Calu3 (cell line): ENCODE data around the gene HOXA10. TPM values are rescaled to one million over a fixed set of nuclear protein-coding genes. Genes with fewer than 3 reads are reported as not detected.
A peak's percentile ranks its signal among the peaks of the same experiment; 100 is the strongest.

Experiments
- BruUV-seq: library from RNA; stranded (reverse); fragments of 400-500 nt; replicated peaks from 2 replicates; lab custom pipeline; 2021; lab: Mats Ljungman, UMichigan
- CTCF ChIA-PET: fragments of 300-600 bp; sonication (Branson Sonifier 250); formaldehyde crosslinking; loops from one replicate; lab custom pipeline; 2022; ENCODE audit warnings: antibody characterized with exemption; lab: Charles Lee
- DNase-seq: peaks from one replicate; pipeline ENCODE4 v3.0.0; 2022
- H3K27ac Mint-ChIP-seq: one replicate; pipeline ENCODE4 v1.8.0; 2022; ENCODE audit warnings: mixed read lengths; ENCODE audit not compliant: unreplicated experiment
- H3K27me3 Mint-ChIP-seq: one replicate; pipeline ENCODE4 v1.8.0; 2022; ENCODE audit warnings: mixed read lengths; ENCODE audit not compliant: unreplicated experiment
- H3K36me3 Mint-ChIP-seq: one replicate; pipeline ENCODE4 v1.8.0; 2022; ENCODE audit warnings: mild to moderate bottlenecking, moderate library complexity, mixed read lengths; ENCODE audit not compliant: insufficient read depth, unreplicated experiment
- H3K4me1 Mint-ChIP-seq: one replicate; pipeline ENCODE4 v1.8.0; 2022; ENCODE audit warnings: mild to moderate bottlenecking, low read depth, mixed read lengths; ENCODE audit not compliant: unreplicated experiment
- H3K4me3 Mint-ChIP-seq: one replicate; pipeline ENCODE4 v1.8.0; 2022; ENCODE audit warnings: mild to moderate bottlenecking, low read depth, moderate library complexity, mixed read lengths; ENCODE audit not compliant: unreplicated experiment
- H3K9me3 Mint-ChIP-seq: one replicate; pipeline ENCODE4 v1.8.0; 2022; ENCODE audit warnings: low read depth, mixed read lengths; ENCODE audit not compliant: unreplicated experiment
- CTCF ChIP-seq: fragments of 200-600 bp; IDR thresholded peaks from one replicate; pipeline ENCODE4 v1.8.0; 2022; ENCODE audit warnings: antibody characterized with exemption; ENCODE audit not compliant: unreplicated experiment
- intact Hi-C: fragments of 100-400 bp; cut with micrococcal nuclease; formaldehyde crosslinking; loops from one replicate; pipeline ENCODE4 v1.10.0; 2022; ENCODE audit not compliant: unreplicated experiment
- total RNA-seq: library from RNA; stranded (reverse); gene quantifications from 2 replicates; pipeline ENCODE4 v1.2.3, GENCODE V29; 2022

The HOXA10 gene
- total RNA-seq, 1 experiment from 2014 or later: 11.8 TPM

- Mint-ChIP-seq H3K4me1 (no peaks in the 10 kb centered on the region), H3K9me3 (no peaks in the 10 kb centered on the region), H3K27me3 (no peaks in the 10 kb centered on the region), H3K36me3 (peaks cover 21% of the 10 kb centered on the region), H3K4me3 (no peak overlapping the region), H3K27ac (no peak overlapping the region)
- no peak for TF ChIP-seq CTCF
- BruUV-seq: no TSS peak
- CTCF ChIA-PET: interaction anchor here (1.0 kb wide), 1 partner anchor 25 kb away, joined by 8 read pairs; no protein-coding TSS in a partner anchor
- DNase-seq: no peak
- intact Hi-C loops: no loop called here
These were observed 28.8 kb downstream of the HOXA10 start for GRCh38 chr7:27145165-27145913.

- H3K9me3 Mint-ChIP-seq: no peaks in the 10 kb centered on the region
- no peak for TF ChIP-seq CTCF
- BruUV-seq: no TSS peak
- intact Hi-C loops: no loop called here
- no peak overlapping the region for H3K27ac Mint-ChIP-seq
- CTCF ChIA-PET: no interaction called here
- no peak for DNase-seq
- H3K36me3 Mint-ChIP-seq: peaks cover 16% of the 10 kb centered on the region
- no peaks in the 10 kb centered on the region for H3K4me1 Mint-ChIP-seq
- H3K4me3 Mint-ChIP-seq: no peak overlapping the region
- no peaks in the 10 kb centered on the region for H3K27me3 Mint-ChIP-seq
These were observed 29.3 kb downstream of the HOXA10 start for GRCh38 chr7:27144781-27145164.

- no peak for DNase-seq
These were observed 30.0 kb downstream of the HOXA10 start for GRCh38 chr7:27143950-27144780.

More at GRCh38 chr7:27143950-27144780, 30.0 kb downstream of the HOXA10 start:
- peak; percentile 4 for TF ChIP-seq CTCF
- H3K36me3 Mint-ChIP-seq: peaks cover 11% of the 10 kb centered on the region
- no peaks in the 10 kb centered on the region for H3K4me1 Mint-ChIP-seq
- no peak overlapping the region for H3K27ac Mint-ChIP-seq
- intact Hi-C loops: no loop called here
- CTCF ChIA-PET: no interaction called here
- no peaks in the 10 kb centered on the region for H3K27me3 Mint-ChIP-seq
- no peaks in the 10 kb centered on the region for H3K9me3 Mint-ChIP-seq
- H3K4me3 Mint-ChIP-seq: no peak overlapping the region
- no TSS peak for BruUV-seq
